Osteoblast (primary cell): ENCODE data around the gene SMIM13. TPM values are rescaled to one million over a fixed set of nuclear protein-coding genes. Genes with fewer than 3 reads are reported as not detected.
"Not testable (repeated sequence)": the region's sequence is repeated elsewhere in the genome, so short reads cannot be mapped to it uniquely, and the experiment has no call there.

Experiments used
- DNase-seq: peaks from one replicate; pipeline ENCODE4 v3.0.0; 2011; ENCODE audit warnings: low spot score, mixed read lengths; ENCODE audit not compliant: insufficient read length; ENCODE audit errors: missing footprints
- H2AFZ ChIP-seq: 2 replicates; pipeline ENCODE4 v1.6.0; 2011; ENCODE audit warnings: mild to moderate bottlenecking, low read length
- H3K27ac ChIP-seq: 2 replicates; pipeline ENCODE4 v1.5.1; 2011; ENCODE audit warnings: mild to moderate bottlenecking, low read depth, low read length, moderate library complexity
- H3K27me3 ChIP-seq: 2 replicates; pipeline ENCODE4 v1.6.0; 2012; ENCODE audit warnings: mild to moderate bottlenecking, control low read depth, inconsistent platforms, low read length, moderate library complexity; ENCODE audit not compliant: insufficient read depth
- H3K36me3 ChIP-seq: 2 replicates; pipeline ENCODE4 v1.5.1; 2011; ENCODE audit warnings: mild to moderate bottlenecking, low read length, control low read depth, moderate library complexity; ENCODE audit not compliant: insufficient read depth
- H3K4me1 ChIP-seq: 2 replicates; pipeline ENCODE4 v1.5.1; 2011; ENCODE audit warnings: mild to moderate bottlenecking, low read length, control low read depth, moderate library complexity; ENCODE audit not compliant: insufficient read depth
- H3K4me2 ChIP-seq: 2 replicates; pipeline ENCODE4 v1.6.0; 2011; ENCODE audit warnings: mild to moderate bottlenecking, low read length; ENCODE audit not compliant: insufficient read depth
- H3K4me3 ChIP-seq: fragments of 200-600 bp; sonication (generic); 3 replicates; pipeline ENCODE4 v1.5.1; 2012; ENCODE audit warnings: mild to moderate bottlenecking, low read length, inconsistent platforms; ENCODE audit not compliant: insufficient read depth
- H3K79me2 ChIP-seq: 2 replicates; pipeline ENCODE4 v1.6.0; 2012; ENCODE audit warnings: mild to moderate bottlenecking, low read length, control low read depth, inconsistent platforms; ENCODE audit not compliant: insufficient read depth
- H3K9me3 ChIP-seq: 2 replicates; pipeline ENCODE4 v1.5.1; 2011; ENCODE audit warnings: low read depth, low read length, control low read depth
- H4K20me1 ChIP-seq: 2 replicates; pipeline ENCODE4 v1.6.0; 2012; ENCODE audit warnings: mild to moderate bottlenecking, low read length, control low read depth; ENCODE audit not compliant: insufficient read depth
- CTCF ChIP-seq: IDR thresholded peaks from 2 replicates; pipeline ENCODE4 v1.5.1; 2011; ENCODE audit warnings: mild to moderate bottlenecking, low read depth, low read length, moderate library complexity; ENCODE audit errors: extremely low read depth
- total RNA-seq: library from RNA; depleted of rRNA; stranded (reverse); fragments of >200 nt; gene quantifications from 2 replicates; pipeline ENCODE4 v1.2.3, GENCODE V29; 2012

The SMIM13 gene
- total RNA-seq, 1 donor = 8.3 TPM

- H2AFZ ChIP-seq = no peak overlapping the region
- H3K4me1 ChIP-seq = peaks cover 4% of the 10 kb centered on the region
- H4K20me1 ChIP-seq = no peaks in the 10 kb centered on the region
- TF ChIP-seq CTCF = no peak
- H3K4me3 ChIP-seq = no peak overlapping the region
- no peak overlapping the region for H3K4me2 ChIP-seq
- peaks cover 6% of the 10 kb centered on the region for H3K79me2 ChIP-seq
- H3K9me3 ChIP-seq = no peaks in the 10 kb centered on the region
- DNase-seq = no peak
- H3K27me3 ChIP-seq = no peaks in the 10 kb centered on the region
- no peaks in the 10 kb centered on the region for H3K36me3 ChIP-seq
- H3K27ac ChIP-seq = no peak overlapping the region
These were observed 3.9 kb upstream of the SMIM13 start for GRCh38 chr6:11089695-11090094.

DNA sequence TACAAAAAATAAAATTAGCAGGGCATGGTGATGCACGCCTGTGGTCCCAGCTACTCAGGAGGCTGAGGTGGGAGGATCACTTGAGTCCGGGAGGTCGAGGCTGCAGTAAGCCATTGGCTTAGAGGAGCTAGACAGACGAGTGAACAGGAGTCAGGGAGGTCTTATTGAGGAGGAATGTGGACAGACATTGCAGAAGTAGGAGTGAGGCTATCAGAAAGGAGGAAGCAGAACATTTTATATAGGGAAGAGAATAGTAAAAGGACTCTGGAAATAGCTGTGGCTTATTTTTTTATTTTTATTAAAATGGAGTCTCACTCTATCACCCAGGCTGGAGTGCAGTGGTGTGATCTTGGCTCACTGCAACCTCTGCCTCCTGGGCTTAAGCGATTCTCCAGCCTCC is 2.5 kb upstream of the SMIM13 start:
- H2AFZ ChIP-seq, H3K27ac ChIP-seq, H4K20me1 ChIP-seq, H3K4me2 ChIP-seq, DNase-seq, H3K9me3 ChIP-seq, H3K36me3 ChIP-seq, H3K4me3 ChIP-seq, H3K27me3 ChIP-seq: not testable (repeated sequence)
- Histone ChIP-seq H3K79me2 (peaks cover 21% of the 10 kb centered on the region), H3K4me1 (peaks cover 14% of the 10 kb centered on the region)

- H3K4me1 ChIP-seq = peaks cover 17% of the 10 kb centered on the region
- peak overlapping the region; percentile 99 for H3K4me3 ChIP-seq
- peak; percentile 93 for DNase-seq
- TF ChIP-seq CTCF = no peak
- no peaks in the 10 kb centered on the region for H3K36me3 ChIP-seq
- peak overlapping the region; percentile 97 for H3K4me2 ChIP-seq
- H3K27ac ChIP-seq = peak overlapping the region; percentile 95
- H3K9me3 ChIP-seq = no peaks in the 10 kb centered on the region
- peaks cover 14% of the 10 kb centered on the region for H4K20me1 ChIP-seq
- H2AFZ ChIP-seq = peak overlapping the region; percentile 99
- H3K79me2 ChIP-seq = peaks cover 38% of the 10 kb centered on the region
- H3K27me3 ChIP-seq = no peaks in the 10 kb centered on the region
These were observed 812 bp upstream of the SMIM13 start for GRCh38 chr6:11092668-11093375.

GRCh38 chr6:11093376-11093625 is 333 bp upstream of the SMIM13 start:
- Histone ChIP-seq H3K27me3 (no peaks in the 10 kb centered on the region), H3K4me2 (peak overlapping the region; percentile 97), H4K20me1 (peaks cover 14% of the 10 kb centered on the region), H3K9me3 (no peaks in the 10 kb centered on the region), H3K4me3 (peak overlapping the region; percentile 99), H2AFZ (peak overlapping the region; percentile 99), H3K36me3 (no peaks in the 10 kb centered on the region), H3K27ac (peak overlapping the region; percentile 95), H3K4me1 (peaks cover 17% of the 10 kb centered on the region), H3K79me2 (peaks cover 43% of the 10 kb centered on the region)
- no peak for DNase-seq
- TF ChIP-seq CTCF = no peak
